Keratinocyte (primary cell): Measurements from ENCODE around the gene PPP1R14D. TPM values are rescaled to one million over a fixed set of nuclear protein-coding genes. Genes with fewer than 3 reads are reported as not detected.
"Not testable (repeated sequence)": the region's sequence is repeated elsewhere in the genome, so short reads cannot be mapped to it uniquely, and the experiment has no call there.

Experiments used
- DNase-seq: peaks from one replicate; pipeline ENCODE4 v3.0.0-alpha.2; 2011; ENCODE audit warnings: low read depth, missing footprints, low spot score
- FAIRE-seq: peaks from 2 replicates; lab custom pipeline; 2011; peaks lifted over from hg19 to GRCh38; lab: Jason Lieb, UNC
- H2AFZ ChIP-seq: 2 replicates; pipeline ENCODE4 v1.6.0; 2012; ENCODE audit warnings: low read length, control low read depth, inconsistent platforms; ENCODE audit not compliant: control insufficient read depth
- H3K27ac ChIP-seq: 2 replicates; pipeline ENCODE4 v1.5.1; 2011; ENCODE audit warnings: low read length; ENCODE audit not compliant: control insufficient read depth, insufficient read depth
- H3K27me3 ChIP-seq: 3 replicates; pipeline ENCODE4 v1.6.0; 2011; ENCODE audit warnings: low read length; ENCODE audit not compliant: control insufficient read depth, insufficient read depth; ENCODE audit errors: extremely low read depth
- H3K36me3 ChIP-seq, 2 experiments: 2 replicates in 1 of 2; 3 replicates in 1 of 2; pipeline ENCODE4 v1.5.1; 2011; ENCODE audit warnings: low read length in 2 of 2, mild to moderate bottlenecking in 1 of 2; ENCODE audit not compliant: control insufficient read depth in 2 of 2, insufficient read depth in 2 of 2; ENCODE audit errors: extremely low read depth in 1 of 2
- H3K4me1 ChIP-seq: 3 replicates; pipeline ENCODE4 v1.5.1; 2011; ENCODE audit warnings: low read length; ENCODE audit not compliant: control insufficient read depth, insufficient read depth; ENCODE audit errors: extremely low read depth
- H3K4me2 ChIP-seq: 3 replicates; pipeline ENCODE4 v1.6.0; 2011; ENCODE audit warnings: low read depth, low read length; ENCODE audit not compliant: control insufficient read depth, insufficient read depth; ENCODE audit errors: extremely low read depth
- H3K4me3 ChIP-seq, 3 experiments: fragments of 200-600 bp in 1 of 3; sonication (generic) in 1 of 3; 2 replicates in 2 of 3; 3 replicates in 1 of 3; pipeline ENCODE4 v1.5.1; 2011 to 2016; ENCODE audit warnings: low read length in 3 of 3, mild to moderate bottlenecking in 3 of 3, control low read depth in 2 of 3, inconsistent platforms in 1 of 3, low read depth in 1 of 3, mixed read lengths in 1 of 3, mixed run types in 1 of 3, moderate library complexity in 1 of 3; ENCODE audit not compliant: control insufficient read depth in 2 of 3, insufficient read depth in 2 of 3; ENCODE audit errors: extremely low read depth in 1 of 3
- H3K79me2 ChIP-seq: 2 replicates; pipeline ENCODE4 v1.6.0; 2012; ENCODE audit warnings: low read length; ENCODE audit not compliant: control insufficient read depth, insufficient read depth
- H3K9ac ChIP-seq: 3 replicates; pipeline ENCODE4 v1.6.0; 2011; ENCODE audit warnings: low read length; ENCODE audit not compliant: control insufficient read depth, insufficient read depth; ENCODE audit errors: extremely low read depth
- H3K9me1 ChIP-seq: 3 replicates; pipeline ENCODE4 v1.6.0; 2011; ENCODE audit warnings: low read length; ENCODE audit not compliant: control insufficient read depth, insufficient read depth; ENCODE audit errors: extremely low read depth
- H3K9me3 ChIP-seq: 2 replicates; pipeline ENCODE4 v1.5.1; 2012; ENCODE audit warnings: low read depth, low read length; ENCODE audit not compliant: control insufficient read depth
- H4K20me1 ChIP-seq: 3 replicates; pipeline ENCODE4 v1.6.0; 2011; ENCODE audit warnings: low read length; ENCODE audit not compliant: control insufficient read depth, insufficient read depth; ENCODE audit errors: extremely low read depth
- EZH2 ChIP-seq: IDR thresholded peaks from one replicate; pipeline ENCODE4 v1.6.1; 2012; ENCODE audit warnings: inconsistent platforms, mild to moderate bottlenecking, low read length, moderate library complexity
- dilution Hi-C: fragments of 300-500 bp; cut with MboI; formaldehyde crosslinking; loops from one replicate; pipeline ENCODE4 v1.7.0; 2020; ENCODE audit warnings: low sequenced_read_pairs; ENCODE audit not compliant: extremely low pct_ligation_motif_present
- polyA plus RNA-seq, 5 experiments: library from polyadenylated mRNA; depleted of rRNA in 3 of 5; stranded (reverse) in 3 of 5; stranded (forward) in 1 of 5; unstranded in 1 of 5; fragments of >200 nt; gene quantifications; 1 replicate in 1 of 5; 2 replicates in 3 of 5; 3 replicates in 1 of 5; pipeline versions ENCODE4 v1.2.1 to v1.2.3, GENCODE V29; 2011 to 2012; ENCODE audit warnings: missing spikeins in 2 of 5, low read depth in 1 of 5, low replicate concordance in 1 of 5
- TF ChIP-seq, protein P1 (sequence below), 3 experiments: IDR thresholded peaks in 1 of 3; conservative IDR thresholded peaks in 1 of 3; optimal IDR thresholded peaks in 1 of 3; 2 replicates in 2 of 3; 3 replicates in 1 of 3; pipeline versions ENCODE3 to v1.5.1; 2011; ENCODE audit warnings: low read length in 3 of 3, mild to moderate bottlenecking in 3 of 3, moderate library complexity in 2 of 3, control low read depth in 1 of 3, inconsistent platforms in 1 of 3; ENCODE audit not compliant: insufficient read depth in 2 of 3; ENCODE audit errors: extremely low read depth in 1 of 3

PPP1R14D gene
- polyA plus RNA-seq, 1 donor (not counting 4 experiments of a cell fraction or from before 2014, with no cell fraction given) = not detected

DNA sequence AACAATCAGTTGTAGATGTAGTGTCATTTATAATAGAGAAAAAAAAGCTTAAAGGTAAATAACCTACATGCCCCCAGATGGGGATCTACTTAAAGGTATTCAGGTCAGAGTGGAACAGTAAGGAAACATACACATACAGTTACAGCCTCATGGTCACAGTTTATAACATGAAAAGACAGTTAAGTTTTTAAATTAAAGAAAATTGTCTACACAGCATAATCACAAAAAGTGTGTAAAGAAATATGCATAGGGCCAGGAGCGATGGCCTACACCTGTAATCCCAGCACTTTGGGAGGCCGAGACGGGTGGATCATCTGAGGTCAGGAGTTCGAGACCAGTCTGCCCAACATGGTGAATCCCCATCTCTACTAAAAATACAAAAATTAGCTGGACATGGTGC lies 38.7 kb upstream of the PPP1R14D start:
- Histone ChIP-seq H3K4me3 (no peak overlapping the region), H3K4me2 (no peak overlapping the region), H3K9me3 (no peaks in the 10 kb centered on the region), H3K27me3 (no peaks in the 10 kb centered on the region), H4K20me1 (no peaks in the 10 kb centered on the region), H3K27ac (no peak overlapping the region), H2AFZ (no peak overlapping the region), H3K79me2 (no peaks in the 10 kb centered on the region), H3K36me3 (no peaks in the 10 kb centered on the region), H3K4me1 (peaks cover 21% of the 10 kb centered on the region), H3K9ac (no peak overlapping the region), H3K9me1 (no peaks in the 10 kb centered on the region)
- dilution Hi-C loops = no loop called here
- FAIRE-seq = no peak
- no peak for TF ChIP-seq EZH2
- TF ChIP-seq, protein P1, sequence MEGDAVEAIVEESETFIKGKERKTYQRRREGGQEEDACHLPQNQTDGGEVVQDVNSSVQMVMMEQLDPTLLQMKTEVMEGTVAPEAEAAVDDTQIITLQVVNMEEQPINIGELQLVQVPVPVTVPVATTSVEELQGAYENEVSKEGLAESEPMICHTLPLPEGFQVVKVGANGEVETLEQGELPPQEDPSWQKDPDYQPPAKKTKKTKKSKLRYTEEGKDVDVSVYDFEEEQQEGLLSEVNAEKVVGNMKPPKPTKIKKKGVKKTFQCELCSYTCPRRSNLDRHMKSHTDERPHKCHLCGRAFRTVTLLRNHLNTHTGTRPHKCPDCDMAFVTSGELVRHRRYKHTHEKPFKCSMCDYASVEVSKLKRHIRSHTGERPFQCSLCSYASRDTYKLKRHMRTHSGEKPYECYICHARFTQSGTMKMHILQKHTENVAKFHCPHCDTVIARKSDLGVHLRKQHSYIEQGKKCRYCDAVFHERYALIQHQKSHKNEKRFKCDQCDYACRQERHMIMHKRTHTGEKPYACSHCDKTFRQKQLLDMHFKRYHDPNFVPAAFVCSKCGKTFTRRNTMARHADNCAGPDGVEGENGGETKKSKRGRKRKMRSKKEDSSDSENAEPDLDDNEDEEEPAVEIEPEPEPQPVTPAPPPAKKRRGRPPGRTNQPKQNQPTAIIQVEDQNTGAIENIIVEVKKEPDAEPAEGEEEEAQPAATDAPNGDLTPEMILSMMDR (optimal IDR thresholded peaks at IDR 0.05 in 1 of 3, IDR thresholded peaks at IDR 0.05 in 1 of 3, conservative IDR thresholded peaks at IDR 0.05 in 1 of 3; ENCODE audit: extremely low read depth in 1 of 3, insufficient read depth in 2 of 3, low read length in 3 of 3) = no peak
- DNase-seq = no peak

DNA sequence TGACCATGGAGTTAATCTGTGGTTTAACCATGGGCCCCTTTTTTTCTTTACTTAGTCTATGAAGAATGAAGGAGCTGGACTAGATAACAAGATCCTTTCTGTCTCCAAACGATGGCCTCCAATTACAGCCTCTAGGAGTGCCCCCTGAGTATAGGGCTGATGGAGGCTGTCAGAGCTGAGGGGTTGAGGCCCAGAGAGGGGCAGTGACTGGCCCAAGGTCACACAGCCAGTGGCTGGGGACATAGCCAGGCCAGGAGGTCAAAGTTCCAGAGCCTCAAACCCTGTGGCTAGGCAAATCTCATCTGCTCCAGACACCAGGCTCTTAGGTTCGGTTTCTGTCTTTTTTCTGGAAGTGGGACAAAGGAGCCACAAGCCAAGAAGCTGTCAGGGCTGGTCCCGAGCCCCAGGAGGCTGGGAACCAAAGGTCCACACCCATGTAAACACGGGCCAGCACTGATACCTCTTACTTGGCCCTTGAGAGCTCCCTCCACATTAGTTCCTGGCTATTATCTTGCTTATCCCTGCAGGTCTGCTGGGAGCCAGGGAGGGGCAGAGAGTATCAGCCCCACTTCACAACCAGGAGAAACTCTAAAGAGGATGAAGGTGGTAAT lies 35.3 kb upstream of the PPP1R14D start:
- TF ChIP-seq, protein P1 (optimal IDR thresholded peaks at IDR 0.05 in 1 of 3, IDR thresholded peaks at IDR 0.05 in 1 of 3, conservative IDR thresholded peaks at IDR 0.05 in 1 of 3; ENCODE audit: extremely low read depth in 1 of 3, insufficient read depth in 2 of 3, low read length in 3 of 3) = no peak
- TF ChIP-seq EZH2 = no peak
- Histone ChIP-seq H3K36me3 (peaks cover under 1% of the 10 kb centered on the region in 2 experiments), H3K27me3 (no peaks in the 10 kb centered on the region), H3K27ac (no peak overlapping the region), H4K20me1 (no peaks in the 10 kb centered on the region), H3K4me2 (no peak overlapping the region), H2AFZ (no peak overlapping the region), H3K9ac (no peak overlapping the region), H3K9me3 (no peaks in the 10 kb centered on the region), H3K9me1 (no peaks in the 10 kb centered on the region), H3K4me1 (peaks cover 16% of the 10 kb centered on the region), H3K4me3 (no peak overlapping the region), H3K79me2 (no peaks in the 10 kb centered on the region)
- DNase-seq (no peak), FAIRE-seq (no peak)
- dilution Hi-C loops = no loop called here

DNA sequence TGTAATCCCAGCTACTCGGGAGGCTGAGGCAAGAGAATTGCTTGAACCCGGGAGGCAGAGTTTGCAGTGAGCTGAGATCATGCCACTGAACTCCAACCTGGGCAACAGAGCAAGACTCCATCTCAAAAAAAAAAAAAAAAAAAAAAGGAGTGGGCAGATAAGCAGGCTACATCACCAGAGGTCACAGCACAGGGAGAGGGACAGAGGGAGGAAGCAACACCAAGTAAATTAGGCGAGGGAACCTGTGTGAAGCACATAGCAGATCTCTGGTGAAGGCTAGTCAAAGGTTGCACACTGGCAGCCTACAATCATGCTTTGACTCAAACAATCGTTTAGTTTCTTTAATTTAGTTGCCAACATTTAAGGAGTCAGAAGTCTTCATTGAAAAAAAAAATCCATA lies 32.6 kb upstream of the PPP1R14D start:
- H2AFZ ChIP-seq, DNase-seq, H3K4me3 ChIP-seq, H3K9me1 ChIP-seq, H3K79me2 ChIP-seq, H3K27me3 ChIP-seq, H3K9ac ChIP-seq, H3K4me2 ChIP-seq, H4K20me1 ChIP-seq, H3K9me3 ChIP-seq, FAIRE-seq, H3K27ac ChIP-seq, dilution Hi-C loops: not testable (repeated sequence)
- peaks cover 16 to 19% of the 10 kb centered on the region in 2 experiments for H3K36me3 ChIP-seq
- peaks cover 21% of the 10 kb centered on the region for H3K4me1 ChIP-seq
